HepG2 (cell line): Measurements from ENCODE around the gene ZC3H8. TPM values are rescaled to one million over a fixed set of nuclear protein-coding genes. Genes with fewer than 3 reads are reported as not detected.

ENCODE experiments used
- CENPBD1 ChIP-seq: sonication (generic); formaldehyde crosslinking; IDR thresholded peaks from 2 replicates; pipeline ENCODE4 v1.8.0; 2022; ENCODE audit warnings: missing genetic modification reagents, low read depth, mild to moderate bottlenecking, borderline replicate concordance
- E2F5 ChIP-seq: sonication (generic); formaldehyde crosslinking; conservative IDR thresholded peaks from 2 replicates; pipeline ENCODE4 v1.4.0; 2020; ENCODE audit warnings: missing genetic modification reagents
- KDM4B ChIP-seq: sonication (generic); formaldehyde crosslinking; IDR thresholded peaks from 2 replicates; pipeline ENCODE4 v1.4.0; 2020; ENCODE audit warnings: missing genetic modification reagents
- PBX2 ChIP-seq: IDR thresholded peaks from 2 replicates; pipeline ENCODE4 v1.6.1; 2016; ENCODE audit warnings: control low read depth
- TOPORS ChIP-seq: sonication (generic); formaldehyde crosslinking; IDR thresholded peaks from 2 replicates; pipeline ENCODE4 v1.8.0; 2023; ENCODE audit warnings: mild to moderate bottlenecking, missing genetic modification reagents
- ZNF432 ChIP-seq: sonication (generic); formaldehyde crosslinking; IDR thresholded peaks from 2 replicates; pipeline ENCODE4 v1.5.0; 2020; ENCODE audit warnings: missing genetic modification reagents, mild to moderate bottlenecking, borderline replicate concordance
- ZNF512 ChIP-seq: sonication (generic); formaldehyde crosslinking; IDR thresholded peaks from 2 replicates; pipeline ENCODE4 v1.4.0; 2020; ENCODE audit warnings: mild to moderate bottlenecking, missing genetic modification reagents
- polyA plus RNA-seq, 8 experiments: library from polyadenylated mRNA; depleted of rRNA in 3 of 8; stranded (reverse) in 7 of 8; unstranded in 1 of 8; fragments of >200 nt; fragmentation: Illumina TruSeq in 4 of 8; extraction: Trizol in 4 of 8; gene quantifications; 2 replicates each; pipeline versions ENCODE4 v1.2.1 to v1.2.3, GENCODE V29; 2011 to 2016; ENCODE audit warnings: low read depth in 4 of 8, missing spikeins in 1 of 8, mixed read lengths in 1 of 8; ENCODE audit not compliant: insufficient read depth in 1 of 8
- total RNA-seq, 5 experiments: library from RNA; depleted of rRNA; stranded (reverse); fragments of >200 nt; fragmentation: Illumina TruSeq; extraction: Trizol; gene quantifications; 2 replicates each; pipeline ENCODE4 v1.2.3, GENCODE V29; 2016; ENCODE audit warnings: low read depth in 1 of 5
- TF ChIP-seq, protein P1 (sequence below): sonication (generic); formaldehyde crosslinking; IDR thresholded peaks from 2 replicates; pipeline ENCODE4 v1.4.0; 2020; ENCODE audit warnings: missing genetic modification reagents, mild to moderate bottlenecking, borderline replicate concordance
- TF ChIP-seq, protein P2 (sequence below): sonication (generic); formaldehyde crosslinking; IDR thresholded peaks from 2 replicates; pipeline ENCODE4 v1.5.0; 2020; ENCODE audit warnings: missing genetic modification reagents, mild to moderate bottlenecking, borderline replicate concordance
- TF ChIP-seq, protein P3 (sequence below): fragments of 450-650 bp; IDR thresholded peaks from 2 replicates; pipeline ENCODE4 v1.6.1; 2017; ENCODE audit warnings: mild to moderate bottlenecking
- TF ChIP-seq, protein P4 (sequence below): sonication (generic); formaldehyde crosslinking; IDR thresholded peaks from 2 replicates; pipeline ENCODE4 v1.4.0; 2020; ENCODE audit warnings: missing genetic modification reagents

ZC3H8 gene
- total and polyA plus RNA-seq, 2 of the 13 experiments (the other 11 are each of a cell fraction or from before 2014, with no cell fraction given): 4.5 to 17.0 TPM

GRCh38 chr2:112254466-112255240 is at the start of gene ZC3H8 (continued):
- 0 out of 2 replicates have a peak, but pooled peaks have one; percentile 47 for TF ChIP-seq ZNF512 (CRISPR knock-in tag)
- TF ChIP-seq, protein P1, sequence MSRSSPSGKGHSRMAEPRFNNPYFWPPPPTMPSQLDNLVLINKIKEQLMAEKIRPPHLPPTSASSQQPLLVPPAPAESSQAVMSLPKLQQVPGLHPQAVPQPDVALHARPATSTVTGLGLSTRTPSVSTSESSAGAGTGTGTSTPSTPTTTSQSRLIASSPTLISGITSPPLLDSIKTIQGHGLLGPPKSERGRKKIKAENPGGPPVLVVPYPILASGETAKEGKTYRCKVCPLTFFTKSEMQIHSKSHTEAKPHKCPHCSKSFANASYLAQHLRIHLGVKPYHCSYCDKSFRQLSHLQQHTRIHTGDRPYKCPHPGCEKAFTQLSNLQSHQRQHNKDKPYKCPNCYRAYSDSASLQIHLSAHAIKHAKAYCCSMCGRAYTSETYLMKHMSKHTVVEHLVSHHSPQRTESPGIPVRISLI (CRISPR knock-in tag): no peak
- TF ChIP-seq TOPORS (CRISPR knock-in tag): peak; percentile 88
- peak; percentile 72; the same call in 1 of the 2 replicates for TF ChIP-seq E2F5 (CRISPR knock-in tag)
- TF ChIP-seq, protein P2, sequence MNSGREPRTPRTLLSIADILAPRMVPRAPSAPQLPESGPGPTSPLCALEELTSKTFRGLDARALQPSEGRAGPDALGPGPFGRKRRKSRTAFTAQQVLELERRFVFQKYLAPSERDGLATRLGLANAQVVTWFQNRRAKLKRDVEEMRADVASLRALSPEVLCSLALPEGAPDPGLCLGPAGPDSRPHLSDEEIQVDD (CRISPR knock-in tag): peak; percentile 35; the same call in 1 of the 2 replicates
- no peak for TF ChIP-seq KDM4B (CRISPR knock-in tag)
- TF ChIP-seq CENPBD1 (CRISPR knock-in tag): no peak
- TF ChIP-seq, protein P3, sequence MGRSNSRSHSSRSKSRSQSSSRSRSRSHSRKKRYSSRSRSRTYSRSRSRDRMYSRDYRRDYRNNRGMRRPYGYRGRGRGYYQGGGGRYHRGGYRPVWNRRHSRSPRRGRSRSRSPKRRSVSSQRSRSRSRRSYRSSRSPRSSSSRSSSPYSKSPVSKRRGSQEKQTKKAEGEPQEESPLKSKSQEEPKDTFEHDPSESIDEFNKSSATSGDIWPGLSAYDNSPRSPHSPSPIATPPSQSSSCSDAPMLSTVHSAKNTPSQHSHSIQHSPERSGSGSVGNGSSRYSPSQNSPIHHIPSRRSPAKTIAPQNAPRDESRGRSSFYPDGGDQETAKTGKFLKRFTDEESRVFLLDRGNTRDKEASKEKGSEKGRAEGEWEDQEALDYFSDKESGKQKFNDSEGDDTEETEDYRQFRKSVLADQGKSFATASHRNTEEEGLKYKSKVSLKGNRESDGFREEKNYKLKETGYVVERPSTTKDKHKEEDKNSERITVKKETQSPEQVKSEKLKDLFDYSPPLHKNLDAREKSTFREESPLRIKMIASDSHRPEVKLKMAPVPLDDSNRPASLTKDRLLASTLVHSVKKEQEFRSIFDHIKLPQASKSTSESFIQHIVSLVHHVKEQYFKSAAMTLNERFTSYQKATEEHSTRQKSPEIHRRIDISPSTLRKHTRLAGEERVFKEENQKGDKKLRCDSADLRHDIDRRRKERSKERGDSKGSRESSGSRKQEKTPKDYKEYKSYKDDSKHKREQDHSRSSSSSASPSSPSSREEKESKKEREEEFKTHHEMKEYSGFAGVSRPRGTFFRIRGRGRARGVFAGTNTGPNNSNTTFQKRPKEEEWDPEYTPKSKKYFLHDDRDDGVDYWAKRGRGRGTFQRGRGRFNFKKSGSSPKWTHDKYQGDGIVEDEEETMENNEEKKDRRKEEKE: no peak
- TF ChIP-seq ZNF432: no peak
- TF ChIP-seq PBX2 (CRISPR knock-in tag): no peak
- TF ChIP-seq, protein P4, sequence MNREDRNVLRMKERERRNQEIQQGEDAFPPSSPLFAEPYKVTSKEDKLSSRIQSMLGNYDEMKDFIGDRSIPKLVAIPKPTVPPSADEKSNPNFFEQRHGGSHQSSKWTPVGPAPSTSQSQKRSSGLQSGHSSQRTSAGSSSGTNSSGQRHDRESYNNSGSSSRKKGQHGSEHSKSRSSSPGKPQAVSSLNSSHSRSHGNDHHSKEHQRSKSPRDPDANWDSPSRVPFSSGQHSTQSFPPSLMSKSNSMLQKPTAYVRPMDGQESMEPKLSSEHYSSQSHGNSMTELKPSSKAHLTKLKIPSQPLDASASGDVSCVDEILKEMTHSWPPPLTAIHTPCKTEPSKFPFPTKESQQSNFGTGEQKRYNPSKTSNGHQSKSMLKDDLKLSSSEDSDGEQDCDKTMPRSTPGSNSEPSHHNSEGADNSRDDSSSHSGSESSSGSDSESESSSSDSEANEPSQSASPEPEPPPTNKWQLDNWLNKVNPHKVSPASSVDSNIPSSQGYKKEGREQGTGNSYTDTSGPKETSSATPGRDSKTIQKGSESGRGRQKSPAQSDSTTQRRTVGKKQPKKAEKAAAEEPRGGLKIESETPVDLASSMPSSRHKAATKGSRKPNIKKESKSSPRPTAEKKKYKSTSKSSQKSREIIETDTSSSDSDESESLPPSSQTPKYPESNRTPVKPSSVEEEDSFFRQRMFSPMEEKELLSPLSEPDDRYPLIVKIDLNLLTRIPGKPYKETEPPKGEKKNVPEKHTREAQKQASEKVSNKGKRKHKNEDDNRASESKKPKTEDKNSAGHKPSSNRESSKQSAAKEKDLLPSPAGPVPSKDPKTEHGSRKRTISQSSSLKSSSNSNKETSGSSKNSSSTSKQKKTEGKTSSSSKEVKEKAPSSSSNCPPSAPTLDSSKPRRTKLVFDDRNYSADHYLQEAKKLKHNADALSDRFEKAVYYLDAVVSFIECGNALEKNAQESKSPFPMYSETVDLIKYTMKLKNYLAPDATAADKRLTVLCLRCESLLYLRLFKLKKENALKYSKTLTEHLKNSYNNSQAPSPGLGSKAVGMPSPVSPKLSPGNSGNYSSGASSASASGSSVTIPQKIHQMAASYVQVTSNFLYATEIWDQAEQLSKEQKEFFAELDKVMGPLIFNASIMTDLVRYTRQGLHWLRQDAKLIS (CRISPR knock-in tag): no peak
